Stimulated activated CD4-positive, alpha-beta T cell treated with anti-CD3 and anti-CD28 coated beads, Interleukin-4, amount 100 ng/mL, for 1 hour (primary cell): ENCODE measurements around the gene PRKN.

Source experiments
- DNase-seq: peaks from one replicate; pipeline ENCODE4 v3.0.0-alpha.2; 2020

Gene PRKN

DNA sequence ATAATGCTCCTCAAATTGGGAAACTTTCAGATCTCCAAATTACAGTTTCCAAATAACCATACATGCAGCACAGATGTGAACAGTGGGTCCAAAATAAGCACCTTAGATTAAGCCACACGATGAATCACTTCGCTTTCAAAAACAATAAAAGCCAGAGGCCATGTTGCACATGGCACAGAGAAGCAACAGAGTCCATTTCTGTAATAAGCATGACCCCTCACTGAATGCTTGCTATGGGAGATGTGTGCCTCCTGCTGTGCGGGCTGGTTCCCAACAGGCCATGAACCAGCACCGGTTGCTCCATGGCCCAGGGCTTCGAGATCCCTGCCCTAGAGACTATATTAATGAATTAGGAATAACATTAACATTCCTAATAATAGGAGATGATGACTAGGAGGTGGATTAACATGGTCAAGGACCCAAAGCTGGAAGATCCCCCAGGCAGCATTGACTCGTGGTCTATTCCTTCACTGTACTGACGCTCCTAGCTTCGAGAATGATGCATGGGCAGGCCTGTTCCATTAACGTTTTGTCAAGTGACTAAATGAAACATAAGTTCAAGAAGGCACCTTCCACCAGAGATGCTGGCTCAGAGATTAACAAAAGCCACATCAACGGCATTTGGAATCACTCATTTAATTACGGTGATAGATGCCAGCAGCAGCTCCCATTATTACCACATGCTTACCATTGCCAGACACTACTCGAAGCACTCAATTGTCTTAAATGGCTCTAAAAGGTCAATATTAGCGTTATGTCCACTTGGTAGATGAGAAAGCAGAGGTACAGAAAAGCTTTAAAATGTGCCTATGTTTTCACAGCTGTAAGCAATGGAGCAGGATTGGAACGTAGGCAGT, 983.1 kb downstream of the PRKN start:
- no peak for DNase-seq

DNA sequence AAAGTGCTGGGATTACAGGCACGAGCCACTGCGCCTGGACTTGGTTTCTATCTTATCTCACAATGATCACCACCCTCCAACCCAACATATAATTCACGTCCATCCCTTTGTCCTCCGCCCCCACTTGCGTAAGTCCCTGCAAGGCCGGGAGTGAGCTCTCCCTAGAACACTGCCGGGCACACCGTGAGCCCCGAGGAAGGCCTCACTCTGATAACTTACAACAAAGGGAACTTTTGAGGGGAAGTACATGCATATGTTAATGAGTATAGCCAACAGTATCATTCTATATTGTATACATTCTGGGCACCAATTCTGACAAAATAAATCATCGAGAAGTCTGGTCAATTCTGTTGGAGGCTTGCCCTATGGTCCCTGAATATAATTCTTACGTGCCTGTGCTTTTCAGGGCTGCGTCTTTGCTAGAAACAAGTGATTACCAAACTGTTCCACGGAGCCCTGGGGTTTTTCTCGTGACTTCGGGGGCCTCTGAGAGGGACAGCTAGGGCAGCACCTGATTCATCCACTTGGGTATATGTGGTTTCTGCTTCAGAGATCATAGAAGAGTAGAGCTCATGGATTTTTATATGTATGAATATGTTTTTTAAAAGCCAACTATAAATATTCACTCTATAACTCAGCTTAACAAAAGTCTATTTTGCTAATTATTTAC, 983.9 kb downstream of the PRKN start:
- no peak for DNase-seq

- no peak for DNase-seq
These were observed 987.1 kb downstream of the PRKN start for GRCh38 chr6:161740486-161740885.

DNA sequence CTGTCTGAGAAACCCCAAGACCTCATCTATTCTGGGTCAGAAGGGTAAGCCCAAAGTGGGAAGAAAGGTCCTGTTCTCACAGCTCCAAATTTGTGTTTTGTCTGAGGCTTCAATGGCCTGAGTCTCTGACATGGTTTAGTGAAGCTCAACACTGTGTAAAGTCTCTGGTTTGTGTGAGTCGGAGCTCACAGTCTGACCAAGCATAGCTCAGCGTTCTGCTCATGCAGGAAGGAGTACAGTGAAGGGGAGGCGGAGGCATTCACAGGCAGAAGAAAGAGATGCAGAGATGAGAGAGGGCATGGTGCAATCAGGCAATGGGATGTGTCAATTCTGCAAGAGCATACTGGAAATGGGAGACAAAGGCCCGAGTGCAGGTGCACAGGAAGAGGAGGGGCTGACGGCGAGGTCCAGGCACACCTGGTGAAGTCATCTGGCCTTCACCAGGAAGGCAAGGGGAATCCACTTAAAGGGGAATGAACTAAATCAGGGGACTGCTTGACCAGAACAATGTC, 990.7 kb downstream of the PRKN start:
- DNase-seq = no peak

GRCh38 chr6:161736326-161736725, 991.2 kb downstream of the PRKN start:
- DNase-seq = no peak

- no peak for DNase-seq
These were observed 995.0 kb downstream of the PRKN start for GRCh38 chr6:161732594-161732993.

- no peak for DNase-seq
These were observed 1000.3 kb downstream of the PRKN start for GRCh38 chr6:161727083-161727833.

DNA sequence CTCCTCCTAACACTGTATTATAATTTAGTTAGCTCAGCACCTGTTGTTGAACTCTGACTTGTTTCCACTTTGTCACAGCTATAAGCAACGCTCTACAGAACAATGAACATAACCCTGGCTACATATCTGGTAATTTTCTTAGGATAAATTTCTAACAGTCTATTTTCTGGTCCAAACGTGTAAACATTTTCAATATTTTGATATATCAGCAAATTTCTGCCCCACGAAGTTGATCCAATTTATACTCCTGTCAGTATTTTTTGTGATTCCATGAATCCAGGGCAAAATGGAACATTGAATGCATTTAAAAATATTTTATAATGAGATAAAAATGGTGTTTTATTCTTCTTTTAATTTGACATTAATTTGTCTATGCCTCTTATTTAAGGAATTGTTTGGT, 1005.2 kb downstream of the PRKN start:
- no peak for DNase-seq

DNA sequence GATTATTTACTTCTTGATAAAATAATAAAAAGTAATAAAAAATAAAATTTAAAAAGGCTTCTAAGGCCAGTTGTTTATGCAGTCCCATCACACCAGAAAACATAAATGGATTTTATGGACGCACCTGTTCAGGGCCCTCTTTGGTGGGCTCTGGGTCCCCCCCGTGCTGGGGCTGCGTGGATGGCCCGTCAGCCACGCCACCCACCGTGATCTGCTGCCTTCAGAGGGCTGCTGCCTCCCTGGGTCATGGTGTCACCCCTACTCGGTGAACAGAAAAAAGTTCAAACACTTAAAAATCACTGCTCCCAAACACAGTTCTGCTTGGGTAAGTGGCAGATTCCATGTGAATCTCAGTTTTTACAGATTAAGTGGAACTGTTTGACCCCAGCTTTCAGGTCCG, 1006.1 kb downstream of the PRKN start:
- no peak for DNase-seq

- no peak for DNase-seq
These were observed 1011.4 kb downstream of the PRKN start for GRCh38 chr6:161716176-161716575.

GRCh38 chr6:161711938-161712337, 1015.6 kb downstream of the PRKN start:
- no peak for DNase-seq

DNA sequence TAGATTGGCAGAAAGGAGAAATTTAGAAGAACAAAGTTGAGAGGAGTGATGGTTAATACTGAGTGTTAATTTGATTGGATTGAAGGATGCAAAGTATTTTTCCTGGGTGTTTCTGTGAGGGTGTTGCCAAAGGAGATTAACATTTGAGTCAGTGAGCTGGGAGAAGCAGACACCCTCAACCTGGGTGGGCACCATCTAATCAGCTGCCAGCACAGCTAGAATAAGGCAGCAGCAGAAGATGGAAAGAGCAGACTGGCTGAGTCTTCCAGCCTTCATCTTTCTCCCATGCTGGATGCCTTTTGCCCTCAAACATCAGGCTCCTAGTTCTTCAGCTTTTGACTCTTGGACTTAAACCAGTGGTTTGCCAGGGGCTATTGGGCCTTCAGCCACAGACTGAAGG, 1016.1 kb downstream of the PRKN start:
- DNase-seq = no peak

- no peak for DNase-seq
These were observed 1016.9 kb downstream of the PRKN start for GRCh38 chr6:161710698-161711097.

DNA sequence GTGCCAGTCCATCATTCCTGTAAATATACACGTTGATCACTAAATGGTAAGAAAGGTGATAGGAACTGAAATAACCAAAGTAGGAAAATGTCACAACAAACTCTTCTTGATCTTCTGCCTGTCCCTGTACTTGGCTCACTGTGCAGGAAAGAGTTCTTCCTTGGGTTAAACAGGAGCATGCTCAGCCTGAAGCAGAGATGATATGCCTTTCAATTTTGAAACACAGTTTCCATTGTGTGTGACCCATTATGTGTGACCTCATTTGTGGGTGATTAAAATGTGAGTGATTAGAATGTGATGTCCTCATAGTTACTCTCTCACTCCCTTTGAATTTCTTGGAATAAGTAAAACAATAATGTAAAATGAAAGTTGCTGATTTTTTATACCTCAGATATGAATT, 1026.5 kb downstream of the PRKN start:
- DNase-seq = no peak

- no peak for DNase-seq
These were observed 1030.8 kb downstream of the PRKN start for GRCh38 chr6:161696801-161697200.

- no peak for DNase-seq
These were observed 1032.6 kb downstream of the PRKN start for GRCh38 chr6:161694995-161695394.

GRCh38 chr6:161686655-161687054, 1040.9 kb downstream of the PRKN start:
- no peak for DNase-seq

DNA sequence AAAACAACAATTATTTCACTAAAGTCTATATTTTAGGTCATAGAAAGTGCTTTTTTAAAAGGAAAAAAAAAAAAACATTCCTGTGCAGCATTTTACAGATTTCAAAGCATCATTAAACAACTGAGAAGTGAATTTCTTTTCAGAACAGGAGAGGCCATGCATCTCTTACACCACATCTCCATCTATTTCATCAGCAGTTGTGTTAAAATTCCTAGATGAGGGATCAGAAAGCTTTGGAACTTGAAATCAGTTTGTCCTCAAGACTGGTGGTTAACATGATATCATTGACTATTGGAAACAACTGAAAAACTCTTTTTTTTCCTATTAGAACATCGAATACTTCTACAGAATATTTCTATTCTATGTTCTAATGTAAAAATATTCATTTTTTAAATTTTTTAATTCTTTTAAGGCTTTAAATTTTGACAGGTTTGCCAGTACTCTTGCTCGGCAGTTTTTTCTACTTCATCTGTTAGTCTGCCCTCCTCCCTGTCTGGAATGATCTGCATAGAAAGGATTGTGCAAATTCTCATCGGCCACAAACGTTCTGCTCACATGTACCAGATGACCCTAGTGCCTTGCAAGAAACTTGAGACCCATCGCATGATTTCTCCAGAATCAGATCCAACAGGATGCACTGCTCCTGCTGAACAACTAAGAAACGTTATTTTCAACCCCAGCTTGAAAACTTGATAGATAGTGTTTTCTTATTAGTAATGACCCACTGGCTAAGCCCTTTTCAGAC, 1042.7 kb downstream of the PRKN start:
- DNase-seq = no peak

- no peak for DNase-seq
These were observed 1044.2 kb downstream of the PRKN start for GRCh38 chr6:161683400-161683799.

GRCh38 chr6:161682982-161683381, 1044.6 kb downstream of the PRKN start:
- DNase-seq = no peak

DNA sequence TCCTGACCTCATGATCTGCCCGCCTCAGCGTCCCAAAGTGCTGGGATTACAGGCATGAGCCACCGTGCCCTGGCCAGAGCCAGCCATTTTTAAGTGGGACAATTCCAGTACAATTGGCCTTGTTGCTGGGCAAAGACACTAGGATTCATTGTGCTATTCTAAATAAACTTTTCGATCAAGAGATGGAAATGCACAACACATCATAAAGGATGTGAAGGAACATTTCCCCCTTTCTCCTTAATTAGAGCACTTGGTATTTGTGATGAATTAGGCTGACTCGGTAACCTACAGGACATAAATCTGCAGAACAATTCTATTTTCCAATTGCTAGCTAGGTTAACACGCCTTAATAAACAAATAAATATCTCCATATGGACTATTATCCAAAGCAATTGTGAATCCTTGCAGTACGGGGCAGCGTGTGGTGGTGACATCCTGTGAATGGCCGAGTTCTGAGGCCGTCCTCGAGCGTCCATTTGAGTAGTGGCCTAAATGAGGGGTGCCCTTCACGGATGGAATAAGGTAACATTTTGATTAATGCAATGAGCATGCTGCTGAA, 1047.5 kb downstream of the PRKN start:
- DNase-seq = no peak

DNA sequence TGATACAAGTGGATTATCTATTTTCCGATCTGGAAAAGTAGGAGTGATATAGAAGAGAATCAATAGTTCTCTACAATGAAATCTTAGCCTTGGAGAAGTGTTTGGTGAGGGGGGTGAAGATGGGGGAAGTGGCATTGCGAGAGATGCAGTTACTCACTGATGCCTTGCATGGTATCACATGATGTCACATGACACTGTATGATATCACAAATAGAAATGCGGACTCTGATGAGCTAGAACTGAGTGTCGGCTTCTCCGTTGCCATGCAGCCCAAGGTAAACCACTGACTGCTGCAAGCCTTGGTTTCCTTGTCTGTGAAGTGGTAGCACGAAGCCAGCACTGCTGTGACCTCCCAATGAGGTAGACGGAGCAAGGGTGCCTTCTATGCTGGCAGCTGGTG, 1050.4 kb downstream of the PRKN start:
- DNase-seq = no peak
